H1 (cell line): ENCODE measurements around the gene GALNT2. TPM values are rescaled to one million over a fixed set of nuclear protein-coding genes. Genes with fewer than 3 reads are reported as not detected.

ENCODE experiments used
- BCL11A ChIP-seq, 2 experiments: IDR thresholded peaks; one replicate each; pipeline ENCODE4 v1.6.1; 2011; ENCODE audit warnings: low read depth in 2 of 2, low read length in 2 of 2, mild to moderate bottlenecking in 2 of 2
- CBX8 ChIP-seq: fragments of 300-800, 300-1000 bp; sonication (generic); IDR thresholded peaks from 2 replicates; pipeline ENCODE4 v1.7.1; 2016; ENCODE audit warnings: low read depth, low read length, borderline replicate concordance
- CTBP2 ChIP-seq: IDR thresholded peaks from 2 replicates; pipeline ENCODE4 v1.7.0; 2011; ENCODE audit warnings: borderline replicate concordance, mild to moderate bottlenecking, moderate library complexity, mixed read lengths, low read length; ENCODE audit not compliant: insufficient read depth, insufficient read length
- EGR1 ChIP-seq: IDR thresholded peaks from 2 replicates; pipeline ENCODE4 v1.6.1; 2011; ENCODE audit warnings: low read depth, low read length, borderline replicate concordance
- EP300 ChIP-seq, 2 experiments: IDR thresholded peaks; 1 replicate in 1 of 2; 2 replicates in 1 of 2; pipeline ENCODE4 v1.6.1; 2011 to 2012; ENCODE audit warnings: low read depth in 2 of 2, low read length in 2 of 2, mild to moderate bottlenecking in 2 of 2, borderline replicate concordance in 1 of 2, inconsistent platforms in 1 of 2, moderate library complexity in 1 of 2
- EZH2 ChIP-seq: fragments of 200-600 bp; sonication (generic); IDR thresholded peaks from 2 replicates; pipeline ENCODE4 v1.7.1; 2012; ENCODE audit warnings: low read depth, mild to moderate bottlenecking, moderate library complexity, low read length, inconsistent platforms; ENCODE audit not compliant: severe bottlenecking
- GABPA ChIP-seq: IDR thresholded peaks from 2 replicates; pipeline ENCODE4 v1.6.1; 2011; ENCODE audit warnings: mild to moderate bottlenecking, low read length, moderate library complexity, borderline replicate concordance; ENCODE audit not compliant: insufficient read depth
- HDAC2 ChIP-seq, 2 experiments: fragments of 300-600 bp in 1 of 2; sonication (generic) in 1 of 2; IDR thresholded peaks; 2 replicates each; pipeline ENCODE4 v1.6.1; 2011 to 2012; ENCODE audit warnings: low read depth in 2 of 2, low read length in 2 of 2, mild to moderate bottlenecking in 2 of 2, moderate library complexity in 2 of 2, borderline replicate concordance in 1 of 2, inconsistent platforms in 1 of 2
- HDAC6 ChIP-seq: IDR thresholded peaks from one replicate; pipeline ENCODE4 v1.7.1; 2012; ENCODE audit warnings: low read depth, mild to moderate bottlenecking, inconsistent platforms, low read length, moderate library complexity
- JUN ChIP-seq: IDR thresholded peaks from 2 replicates; pipeline ENCODE4 v1.6.1; 2011; ENCODE audit warnings: low read depth, mild to moderate bottlenecking, improper control_type of control experiment, low read length
- KDM4A ChIP-seq: IDR thresholded peaks from one replicate; pipeline ENCODE4 v1.7.1; 2012; ENCODE audit warnings: low read depth, mild to moderate bottlenecking, moderate library complexity, low read length, inconsistent platforms; ENCODE audit not compliant: severe bottlenecking
- NRF1 ChIP-seq: IDR thresholded peaks from 2 replicates; pipeline ENCODE4 v1.6.1; 2011; ENCODE audit warnings: mild to moderate bottlenecking, low read depth, low read length, improper control_type of control experiment
- POU5F1 ChIP-seq: IDR thresholded peaks from 2 replicates; pipeline ENCODE4 v1.6.1; 2011; ENCODE audit warnings: low read depth, mild to moderate bottlenecking, low read length, moderate library complexity
- RBBP5 ChIP-seq: IDR thresholded peaks from 2 replicates; pipeline ENCODE4 v1.7.1; 2012; ENCODE audit warnings: low read depth, mild to moderate bottlenecking, inconsistent platforms, low read length, moderate library complexity, borderline replicate concordance
- RFX5 ChIP-seq: IDR thresholded peaks from 2 replicates; pipeline ENCODE4 v1.6.1; 2011; ENCODE audit warnings: low read depth, low read length, improper control_type of control experiment, borderline replicate concordance
- RNF2 ChIP-seq: fragments of 200-900, 300-1000 bp; sonication (generic); IDR thresholded peaks from 2 replicates; pipeline ENCODE4 v1.7.1; 2016; ENCODE audit warnings: borderline replicate concordance, low read depth, mild to moderate bottlenecking, antibody characterized with exemption, low read length; ENCODE audit not compliant: poor library complexity, severe bottlenecking; ENCODE audit errors: missing control alignments
- SAP30 ChIP-seq: fragments of 300-600 bp; sonication (generic); IDR thresholded peaks from 2 replicates; pipeline ENCODE4 v1.7.1; 2012; ENCODE audit warnings: low read length, moderate library complexity, mild to moderate bottlenecking, inconsistent platforms; ENCODE audit not compliant: insufficient read depth, insufficient replicate concordance
- SIN3A ChIP-seq, 2 experiments: IDR thresholded peaks in 1 of 2; conservative IDR thresholded peaks in 1 of 2; 2 replicates each; pipeline ENCODE4 v1.6.1; 2011 to 2012; ENCODE audit warnings: low read length in 2 of 2, improper control_type of control experiment in 1 of 2, low read depth in 1 of 2, mild to moderate bottlenecking in 1 of 2
- SIRT6 ChIP-seq: IDR thresholded peaks from one replicate; pipeline ENCODE4 v1.7.1; 2012; ENCODE audit warnings: low read length, inconsistent platforms
- SRF ChIP-seq: IDR thresholded peaks from 2 replicates; pipeline ENCODE4 v1.6.1; 2011; ENCODE audit warnings: mild to moderate bottlenecking, low read depth, low read length, moderate library complexity
- TAF7 ChIP-seq: optimal IDR thresholded peaks from 2 replicates; pipeline ENCODE3; 2011; ENCODE audit warnings: low read depth, mild to moderate bottlenecking, inconsistent platforms, low read length, moderate library complexity, borderline replicate concordance
- TCF12 ChIP-seq: IDR thresholded peaks from 2 replicates; pipeline ENCODE4 v1.6.1; 2011; ENCODE audit warnings: low read depth, mild to moderate bottlenecking, low read length
- YY1 ChIP-seq: IDR thresholded peaks from 2 replicates; pipeline ENCODE4 v1.6.1; 2011; ENCODE audit warnings: low read depth, mild to moderate bottlenecking, low read length
- polyA plus RNA-seq, 7 experiments: library from polyadenylated mRNA; depleted of rRNA in 3 of 7; stranded (reverse) in 5 of 7; unstranded in 2 of 7; fragments of >200 nt in 5 of 7; fragments of 200-250 nt in 2 of 7; gene quantifications; 1 replicate in 5 of 7; 2 replicates in 1 of 7; 4 replicates in 1 of 7; pipeline versions ENCODE4 v1.2.1 to v1.2.3, GENCODE V29; 2011 to 2013; ENCODE audit warnings: missing spikeins in 2 of 7, mixed read lengths in 2 of 7
- total RNA-seq: library from RNA; stranded (reverse); fragmentation: NEBNext Ultra II Directional; extraction: Animal tissue kit (Norgen Biotek cat#: 25700); gene quantifications from 2 replicates; pipeline ENCODE4 v1.2.1, GENCODE V29; 2021

Gene GALNT2
- total and polyA plus RNA-seq, 2 of the 8 experiments (the other 6 are each of a cell fraction or from before 2014, with no cell fraction given): 34.5 to 75.3 TPM

GRCh38 chr1:230067871-230068620, 1.0 kb downstream of the GALNT2 start (continued):
- no peak for TF ChIP-seq CTBP2
- TF ChIP-seq SIN3A (conservative IDR thresholded peaks at IDR 0.05 in 1 of 2, IDR thresholded peaks at IDR 0.05 in 1 of 2; ENCODE audit: low read depth in 1 of 2, low read length in 2 of 2): no peak
- peak; percentile 63 for TF ChIP-seq SAP30
- no peak for TF ChIP-seq YY1
- TF ChIP-seq RFX5: no peak
- TF ChIP-seq TAF7: no peak
- TF ChIP-seq POU5F1: no peak
- no peak for TF ChIP-seq SRF
- TF ChIP-seq SIRT6: no peak
- TF ChIP-seq HDAC2 (IDR thresholded peaks at IDR 0.05; ENCODE audit: borderline replicate concordance in 1 of 2, low read depth in 2 of 2, low read length in 2 of 2): no peak
- TF ChIP-seq TCF12: no peak
- no peak for TF ChIP-seq CBX8
- TF ChIP-seq EGR1: no peak
- TF ChIP-seq HDAC6: no peak
- peak; percentile 23; the same call in 1 of the 2 replicates for TF ChIP-seq RBBP5
- TF ChIP-seq EZH2: no peak
- no peak for TF ChIP-seq EP300 (IDR thresholded peaks at IDR 0.05; ENCODE audit: borderline replicate concordance in 1 of 2, low read depth in 2 of 2, low read length in 2 of 2)
- no peak for TF ChIP-seq NRF1
- TF ChIP-seq RNF2: no peak
- peak; percentile 45 for TF ChIP-seq KDM4A
- TF ChIP-seq BCL11A (IDR thresholded peaks at IDR 0.05; ENCODE audit: low read depth in 2 of 2, low read length in 2 of 2): no peak
- TF ChIP-seq JUN: no peak
- TF ChIP-seq GABPA: no peak
